Endothelial cell of umbilical vein (primary cell): ENCODE results near the gene SIVA1. TPM values are rescaled to one million over a fixed set of nuclear protein-coding genes. Genes with fewer than 3 reads are reported as not detected.

ENCODE experiments used
- BruUV-seq: library from RNA; stranded (reverse); fragments of 400-500 nt; replicated peaks from 2 replicates; lab custom pipeline; 2021; lab: Mats Ljungman, UMichigan
- CTCF ChIA-PET: fragments of 300-600, 350-600 bp; sonication (Branson Sonifier 250); formaldehyde crosslinking; loops from one replicate; lab custom pipeline; 2021; ENCODE audit warnings: antibody characterized with exemption, inconsistent platforms; lab: Charles Lee
- POLR2A ChIA-PET: fragments of 300-600, 350-600 bp; sonication (Branson Sonifier 250); formaldehyde crosslinking; loops from one replicate; lab custom pipeline; 2021; ENCODE audit warnings: antibody characterized with exemption, inconsistent platforms; lab: Charles Lee
- DNase-seq: peaks from one replicate; pipeline ENCODE4 v3.0.0-alpha.2; 2011; ENCODE audit warnings: low read depth, low spot score
- FAIRE-seq: peaks from 2 replicates; lab custom pipeline; 2011; peaks lifted over from hg19 to GRCh38; lab: Jason Lieb, UNC
- H2AFZ ChIP-seq: 2 replicates; pipeline ENCODE4 v1.6.0; 2012; ENCODE audit warnings: low read depth, low read length, control low read depth, inconsistent platforms
- H3K27ac ChIP-seq: 2 replicates; pipeline ENCODE4 v1.5.1; 2011; ENCODE audit warnings: low read depth, mild to moderate bottlenecking, control low read depth, low read length, moderate library complexity; ENCODE audit not compliant: insufficient read depth
- H3K27me3 ChIP-seq, 2 experiments: 2 replicates each; pipeline versions ENCODE4 v1.6.0 to v1.6.1; 2011; ENCODE audit warnings: low read length in 2 of 2, mixed read lengths in 1 of 2; ENCODE audit not compliant: control insufficient read depth in 2 of 2, insufficient read depth in 2 of 2
- H3K36me3 ChIP-seq, 2 experiments: 2 replicates in 1 of 2; 3 replicates in 1 of 2; pipeline ENCODE4 v1.5.1; 2011; ENCODE audit warnings: low read length in 2 of 2, mild to moderate bottlenecking in 1 of 2, moderate library complexity in 1 of 2; ENCODE audit not compliant: control insufficient read depth in 2 of 2, insufficient read depth in 2 of 2; ENCODE audit errors: extremely low read depth in 1 of 2
- H3K4me1 ChIP-seq: 3 replicates; pipeline ENCODE4 v1.5.1; 2011; ENCODE audit warnings: mild to moderate bottlenecking, low read length; ENCODE audit not compliant: control insufficient read depth, insufficient read depth; ENCODE audit errors: extremely low read depth
- H3K4me2 ChIP-seq: 2 replicates; pipeline ENCODE4 v1.6.1; 2011; ENCODE audit warnings: low read length, control low read depth, mixed read lengths; ENCODE audit not compliant: insufficient read depth
- H3K4me3 ChIP-seq, 3 experiments: fragments of 200-600 bp in 1 of 3; sonication (generic), shearing (Covaris generic) in 1 of 3; replicated peaks in 1 of 3; 2 replicates each; pipeline ENCODE4 v1.5.1; 2011 to 2016; ENCODE audit warnings: control low read depth in 3 of 3, low read length in 3 of 3, mild to moderate bottlenecking in 2 of 3, inconsistent platforms in 1 of 3, low read depth in 1 of 3, moderate library complexity in 1 of 3; ENCODE audit not compliant: insufficient read depth in 1 of 3
- H3K79me2 ChIP-seq: 2 replicates; pipeline ENCODE4 v1.6.0; 2012; ENCODE audit warnings: low read length, inconsistent platforms; ENCODE audit not compliant: control insufficient read depth, insufficient read depth
- H3K9ac ChIP-seq: replicated peaks from 2 replicates; pipeline ENCODE3; 2011; ENCODE audit warnings: low read length, control low read depth; ENCODE audit not compliant: insufficient read depth; ENCODE audit errors: extremely low read depth
- H3K9me1 ChIP-seq: replicated peaks from 3 replicates; pipeline ENCODE4 v1.6.0; 2011; ENCODE audit warnings: mild to moderate bottlenecking, low read length; ENCODE audit not compliant: control insufficient read depth, insufficient read depth; ENCODE audit errors: extremely low read depth
- H3K9me3 ChIP-seq: replicated peaks from 2 replicates; pipeline ENCODE4 v1.5.1; 2012; ENCODE audit warnings: low read length, inconsistent platforms; ENCODE audit not compliant: control insufficient read depth, insufficient read depth
- H4K20me1 ChIP-seq: replicated peaks from 2 replicates; pipeline ENCODE3; 2011; ENCODE audit warnings: mild to moderate bottlenecking, low read length; ENCODE audit not compliant: control insufficient read depth, insufficient read depth; ENCODE audit errors: extremely low read depth
- CTCF ChIP-seq, 2 donors: IDR thresholded peaks; 1 replicate in 1 of 2; 2 replicates in 1 of 2; pipeline ENCODE4 v1.5.1; 2011; ENCODE audit warnings: low read length in 2 of 2, mild to moderate bottlenecking in 2 of 2, moderate library complexity in 2 of 2, control low read depth in 1 of 2, inconsistent platforms in 1 of 2, low read depth in 1 of 2; ENCODE audit not compliant: insufficient read depth in 1 of 2; ENCODE audit errors: extremely low read depth in 1 of 2
- EZH2 ChIP-seq: IDR thresholded peaks from 2 replicates; pipeline ENCODE4 v1.6.1; 2012; ENCODE audit warnings: borderline replicate concordance, low read depth, mild to moderate bottlenecking, moderate library complexity, low read length, inconsistent platforms; ENCODE audit not compliant: severe bottlenecking
- FOS ChIP-seq: IDR thresholded peaks from 2 replicates; pipeline ENCODE4 v1.6.1; 2011; ENCODE audit warnings: mild to moderate bottlenecking, low read length, moderate library complexity, borderline replicate concordance; ENCODE audit not compliant: insufficient read depth
- GATA2 ChIP-seq: IDR thresholded peaks from 2 replicates; pipeline ENCODE4 v1.7.0; 2011; ENCODE audit warnings: low read depth, mild to moderate bottlenecking, moderate library complexity, mixed read lengths, low read length; ENCODE audit not compliant: insufficient read length, insufficient read depth
- JUN ChIP-seq: IDR thresholded peaks from 2 replicates; pipeline ENCODE4 v1.6.1; 2011; ENCODE audit warnings: borderline replicate concordance, low read depth; ENCODE audit not compliant: insufficient read length, insufficient read depth
- MAX ChIP-seq: IDR thresholded peaks from 2 replicates; pipeline ENCODE4 v1.6.1; 2011; ENCODE audit not compliant: insufficient read depth, insufficient read length
- MYC ChIP-seq: IDR thresholded peaks from one replicate; pipeline ENCODE4 v1.6.1; 2011; ENCODE audit warnings: mild to moderate bottlenecking, low read depth, low read length
- POLR2A ChIP-seq: IDR thresholded peaks from 2 replicates; pipeline ENCODE4 v1.6.1; 2012; ENCODE audit warnings: low read depth, mild to moderate bottlenecking, control low read depth, low read length
- POLR2AphosphoS5 ChIP-seq: IDR thresholded peaks from 2 replicates; pipeline ENCODE4 v1.6.1; 2012; ENCODE audit warnings: low read depth, mild to moderate bottlenecking, control low read depth, low read length, moderate library complexity; ENCODE audit not compliant: insufficient read depth
- dilution Hi-C: fragments of 300-500 bp; cut with MboI; formaldehyde crosslinking; loops from one replicate; pipeline ENCODE4 v1.15.0; 2019; ENCODE audit warnings: low sequenced_read_pairs; ENCODE audit not compliant: extremely low pct_ligation_motif_present
- intact Hi-C: fragments of 100-400 bp; cut with micrococcal nuclease; formaldehyde crosslinking; loops from one replicate; pipeline ENCODE4 v1.10.0; 2022
- polyA plus RNA-seq, 4 experiments: library from polyadenylated mRNA; depleted of rRNA in 3 of 4; stranded (reverse) in 3 of 4; unstranded in 1 of 4; fragments of >200 nt; gene quantifications; 2 replicates each; pipeline versions ENCODE4 v1.2.1 to v1.2.3, GENCODE V29; 2011 to 2012; ENCODE audit warnings: missing spikeins in 1 of 4
- total RNA-seq: library from RNA; stranded (reverse); gene quantifications from 2 replicates; pipeline ENCODE4 v1.2.3, GENCODE V29; 2021

SIVA1 gene
- total and polyA plus RNA-seq, 2 donors (not counting 3 experiments of a cell fraction or from before 2014, with no cell fraction given), result 101 to 299 TPM

GRCh38 chr14:104749111-104749649, 3.8 kb upstream of the SIVA1 start:
- peaks cover 9% of the 10 kb centered on the region for H3K79me2 ChIP-seq
- no peak overlapping the region for H3K27ac ChIP-seq
- intact Hi-C loops, result no loop called here
- H3K9me1 ChIP-seq, result no peaks in the 10 kb centered on the region
- H2AFZ ChIP-seq, result no peak overlapping the region
- no peaks in the 10 kb centered on the region for H4K20me1 ChIP-seq
- H3K4me2 ChIP-seq, result no peak overlapping the region
- peaks cover 2% of the 10 kb centered on the region for H3K4me1 ChIP-seq
- H3K27me3 ChIP-seq, result no peaks in the 10 kb centered on the region
- no peak overlapping the region for H3K9ac ChIP-seq
- no TSS peak for BruUV-seq
- DNase-seq (no peak), FAIRE-seq (no peak)
- dilution Hi-C loops, result no loop called here
- TF ChIP-seq MAX (no peak), EZH2 (no peak), POLR2A (no peak), JUN (no peak), CTCF (IDR thresholded peaks at IDR 0.05; ENCODE audit: extremely low read depth in 1 of 2, insufficient read depth in 1 of 2, low read depth in 1 of 2, low read length in 2 of 2) (no peak), POLR2AphosphoS5 (no peak), GATA2 (no peak), FOS (no peak), MYC (no peak)
- POLR2A ChIA-PET, result no interaction called here
- no peak overlapping the region for H3K4me3 ChIP-seq
- H3K9me3 ChIP-seq, result no peaks in the 10 kb centered on the region
- CTCF ChIA-PET, result interaction anchor here (0.8 to 2.6 kb wide), 2 partner anchors 12 to 15 kb away, joined by 4 to 11 read pairs; no protein-coding TSS in a partner anchor
- no peaks in the 10 kb centered on the region for H3K36me3 ChIP-seq
